Measurements from ENCODE around the gene RNU1-4.
"Not testable (repeated sequence)": the region's sequence is repeated elsewhere in the genome, so short reads cannot be mapped to it uniquely, and the experiment has no call there.

- TF ChIP-seq EP300, POLR2A (IDR thresholded peaks at IDR 0.05): not testable (repeated sequence)
These were observed 20.1 kb downstream of the RNU1-4 start for GRCh38 chr1:16760456-16760765.
